ENCODE measurements around the gene GRIK3.

Gene GRIK3

DNA sequence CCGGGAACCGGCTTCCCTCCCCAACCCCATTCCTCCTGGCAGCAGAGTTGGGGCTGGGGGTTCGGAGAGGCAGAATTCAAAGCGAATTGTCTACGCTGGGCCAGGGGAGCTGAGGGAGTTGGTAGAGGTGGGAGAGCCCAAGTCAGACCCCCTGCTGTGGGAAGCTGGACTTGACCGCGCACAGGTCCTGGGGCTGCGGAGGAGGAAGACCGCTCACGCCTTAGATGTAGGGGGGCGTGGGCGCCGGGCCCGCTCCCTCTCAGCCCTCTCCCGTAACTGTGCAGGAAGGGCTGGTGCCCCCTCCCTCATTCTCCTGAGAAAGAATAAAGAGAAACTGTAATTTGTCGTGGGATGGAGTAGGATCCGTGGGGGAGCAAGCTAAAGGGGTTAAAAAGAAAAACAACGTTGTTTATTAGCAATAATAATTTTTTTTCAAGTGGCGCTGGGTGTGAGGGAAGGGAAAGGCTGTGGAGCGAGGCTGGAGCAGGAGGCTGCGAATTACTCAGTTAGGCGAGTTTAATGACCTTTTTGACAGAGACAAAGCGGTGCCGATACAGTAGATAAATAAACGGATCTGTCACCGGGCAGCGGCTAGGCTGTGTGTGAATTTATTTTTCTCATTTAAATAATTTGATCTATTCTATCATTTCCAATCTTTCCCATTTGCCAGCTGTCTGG is 838 bp upstream of the GRIK3 start:
- no peaks in the 10 kb centered on the region for H3K79me2 ChIP-seq (ENCODE audit: control insufficient read depth, insufficient read depth, low read length, unreplicated experiment)
- no peak overlapping the region for H2AFZ ChIP-seq (ENCODE audit: low read length, unreplicated experiment)
- H3K36me3 ChIP-seq (ENCODE audit: insufficient read depth, low read length) = no peaks in the 10 kb centered on the region
- no peak overlapping the region for H3K4me3 ChIP-seq (ENCODE audit: low read depth, low read length)
- no peak overlapping the region for H3K27ac ChIP-seq (ENCODE audit: low read depth, low read length)
- H3K4me1 ChIP-seq (ENCODE audit: control insufficient read depth, insufficient read depth, low read length, unreplicated experiment) = no peaks in the 10 kb centered on the region
- peaks cover 85% of the 10 kb centered on the region for H3K27me3 ChIP-seq (ENCODE audit: insufficient read depth, low read length)

DNA sequence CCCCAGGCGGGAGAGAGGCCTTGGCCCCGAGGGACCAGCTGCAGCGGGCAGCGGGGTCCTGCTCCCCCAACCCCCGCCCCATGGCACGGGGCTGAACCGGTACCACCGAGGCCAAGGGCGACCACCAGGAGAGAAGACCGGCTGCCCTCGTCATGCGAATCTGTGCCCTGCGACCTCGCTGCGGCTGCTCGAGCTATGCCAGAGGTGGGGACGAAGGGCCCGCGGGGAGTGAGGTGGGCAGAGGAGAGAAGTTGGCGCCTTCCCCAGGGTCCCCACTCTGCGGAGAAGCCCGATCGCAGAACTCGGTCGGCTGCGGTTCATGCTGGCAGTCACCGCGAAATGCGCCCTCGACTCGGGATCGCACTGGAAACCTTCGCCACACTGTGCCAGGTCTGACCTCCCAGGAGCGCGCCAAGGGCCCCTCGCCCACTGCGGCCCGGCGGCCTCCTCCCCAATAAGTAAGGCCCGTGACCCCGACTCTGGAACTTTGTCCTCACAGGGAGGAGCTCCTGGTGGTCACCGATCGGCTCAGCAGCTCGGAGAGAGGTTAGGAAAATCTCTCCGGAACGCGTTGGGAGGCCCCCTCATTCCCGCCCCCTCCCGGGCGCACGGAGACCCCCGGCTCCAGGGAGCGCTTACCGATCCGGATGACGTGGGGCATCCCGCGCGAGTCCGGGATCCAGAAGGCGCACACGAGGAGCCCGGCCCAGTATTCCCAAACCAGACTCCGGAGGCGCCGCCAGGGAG is 787 bp downstream of the GRIK3 start:
- H3K27me3 ChIP-seq (ENCODE audit: insufficient read depth, low read length) = peaks cover 86% of the 10 kb centered on the region
- no peak overlapping the region for H3K4me3 ChIP-seq (ENCODE audit: low read depth, low read length)
- H3K4me1 ChIP-seq (ENCODE audit: control insufficient read depth, insufficient read depth, low read length, unreplicated experiment) = no peaks in the 10 kb centered on the region
- H3K79me2 ChIP-seq (ENCODE audit: control insufficient read depth, insufficient read depth, low read length, unreplicated experiment) = no peaks in the 10 kb centered on the region
- H3K27ac ChIP-seq (ENCODE audit: low read depth, low read length) = no peak overlapping the region
- H3K36me3 ChIP-seq (ENCODE audit: insufficient read depth, low read length) = no peaks in the 10 kb centered on the region
- H2AFZ ChIP-seq (ENCODE audit: low read length, unreplicated experiment) = no peak overlapping the region

DNA sequence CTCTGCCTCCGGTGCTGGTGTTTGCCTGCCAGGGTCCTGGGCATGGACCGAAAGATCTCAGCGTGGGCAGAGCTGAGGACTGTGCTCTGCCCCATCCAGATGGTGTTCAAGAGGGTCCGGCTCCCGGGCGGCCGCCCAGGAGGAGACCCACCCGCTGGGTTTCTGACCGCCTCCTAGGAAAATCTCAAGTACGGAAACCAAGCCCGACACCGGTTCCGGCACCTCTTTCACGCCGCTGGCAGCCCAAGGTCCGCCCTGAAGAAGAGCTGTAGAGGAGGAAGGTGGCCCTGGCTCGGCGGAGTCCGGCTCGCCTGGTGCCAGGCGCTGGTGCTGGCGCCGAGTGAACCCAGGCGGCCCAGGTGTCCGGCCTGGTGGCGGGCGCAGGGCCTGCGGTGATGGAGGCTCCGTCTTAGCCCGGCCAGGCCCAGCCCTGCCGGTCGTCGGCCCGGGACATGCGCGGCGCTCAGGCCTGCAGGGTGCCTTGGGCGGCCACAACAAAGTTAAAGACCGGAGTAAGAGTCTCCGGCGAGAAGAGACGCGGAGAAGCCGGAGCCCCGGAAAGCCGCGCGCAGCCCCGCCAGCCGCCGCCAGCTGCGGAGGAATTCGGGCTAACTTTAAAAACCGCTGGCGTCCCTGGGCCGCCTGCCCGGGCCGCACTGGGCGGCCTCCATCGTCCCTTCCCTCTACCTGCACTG is 1.5 kb downstream of the GRIK3 start:
- Histone ChIP-seq H3K36me3 (ENCODE audit: insufficient read depth, low read length) (no peaks in the 10 kb centered on the region), H3K79me2 (ENCODE audit: control insufficient read depth, insufficient read depth, low read length, unreplicated experiment) (no peaks in the 10 kb centered on the region), H2AFZ (ENCODE audit: low read length, unreplicated experiment) (no peak overlapping the region), H3K4me1 (ENCODE audit: control insufficient read depth, insufficient read depth, low read length, unreplicated experiment) (no peaks in the 10 kb centered on the region), H3K4me3 (ENCODE audit: low read depth, low read length) (no peak overlapping the region), H3K27ac (ENCODE audit: low read depth, low read length) (no peak overlapping the region), H3K27me3 (ENCODE audit: insufficient read depth, low read length) (peaks cover 79% of the 10 kb centered on the region)

DNA sequence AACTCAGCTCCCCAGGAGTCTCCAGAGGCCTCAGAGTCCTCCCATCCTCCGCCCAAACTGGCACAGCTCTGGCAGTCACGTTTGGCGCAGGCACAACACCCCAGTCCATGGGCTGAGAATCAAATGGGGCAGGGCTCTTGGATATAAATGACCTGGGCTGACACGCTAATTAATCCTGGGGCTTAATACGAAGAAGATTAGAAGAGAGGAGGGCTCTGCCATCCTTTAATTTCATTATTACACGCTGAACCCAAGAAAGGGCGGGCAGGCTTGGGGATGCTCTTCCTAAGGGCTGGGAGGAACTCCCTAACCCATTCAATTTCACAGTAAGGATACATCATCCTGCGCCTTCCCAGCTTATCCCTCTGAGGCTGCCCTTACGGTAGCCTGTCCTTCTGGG is 2.4 kb downstream of the GRIK3 start:
- Histone ChIP-seq H2AFZ (ENCODE audit: low read length, unreplicated experiment) (no peak overlapping the region), H3K4me3 (ENCODE audit: low read depth, low read length) (no peak overlapping the region), H3K79me2 (ENCODE audit: control insufficient read depth, insufficient read depth, low read length, unreplicated experiment) (no peaks in the 10 kb centered on the region), H3K27me3 (ENCODE audit: insufficient read depth, low read length) (peaks cover 70% of the 10 kb centered on the region), H3K27ac (ENCODE audit: low read depth, low read length) (no peak overlapping the region), H3K4me1 (ENCODE audit: control insufficient read depth, insufficient read depth, low read length, unreplicated experiment) (no peaks in the 10 kb centered on the region), H3K36me3 (ENCODE audit: insufficient read depth, low read length) (no peaks in the 10 kb centered on the region)

DNA sequence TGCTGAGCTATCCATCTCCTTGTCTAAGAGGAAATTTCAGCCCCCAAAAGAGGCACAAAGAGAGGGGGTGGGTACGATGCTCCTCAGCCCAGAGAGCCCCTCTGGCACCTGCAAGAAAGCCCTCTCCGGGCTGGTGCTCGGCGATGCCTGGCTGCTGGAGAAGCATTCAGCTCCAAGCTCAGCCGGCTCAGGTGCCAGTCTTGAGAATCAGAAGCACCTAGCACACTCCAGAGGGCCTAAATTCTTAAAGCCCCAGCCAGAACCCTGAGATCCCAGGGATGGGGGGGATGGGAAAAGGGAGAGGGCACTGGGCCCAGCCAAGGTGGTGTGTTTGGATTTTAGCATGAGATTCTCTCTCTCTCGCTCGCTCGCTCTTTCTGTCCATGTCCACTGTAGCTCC is 2.9 kb downstream of the GRIK3 start:
- Histone ChIP-seq H3K79me2 (ENCODE audit: control insufficient read depth, insufficient read depth, low read length, unreplicated experiment) (no peaks in the 10 kb centered on the region), H3K27me3 (ENCODE audit: insufficient read depth, low read length) (peaks cover 65% of the 10 kb centered on the region), H3K4me3 (ENCODE audit: low read depth, low read length) (no peak overlapping the region), H2AFZ (ENCODE audit: low read length, unreplicated experiment) (no peak overlapping the region), H3K36me3 (ENCODE audit: insufficient read depth, low read length) (no peaks in the 10 kb centered on the region), H3K4me1 (ENCODE audit: control insufficient read depth, insufficient read depth, low read length, unreplicated experiment) (no peaks in the 10 kb centered on the region), H3K27ac (ENCODE audit: low read depth, low read length) (no peak overlapping the region)

DNA sequence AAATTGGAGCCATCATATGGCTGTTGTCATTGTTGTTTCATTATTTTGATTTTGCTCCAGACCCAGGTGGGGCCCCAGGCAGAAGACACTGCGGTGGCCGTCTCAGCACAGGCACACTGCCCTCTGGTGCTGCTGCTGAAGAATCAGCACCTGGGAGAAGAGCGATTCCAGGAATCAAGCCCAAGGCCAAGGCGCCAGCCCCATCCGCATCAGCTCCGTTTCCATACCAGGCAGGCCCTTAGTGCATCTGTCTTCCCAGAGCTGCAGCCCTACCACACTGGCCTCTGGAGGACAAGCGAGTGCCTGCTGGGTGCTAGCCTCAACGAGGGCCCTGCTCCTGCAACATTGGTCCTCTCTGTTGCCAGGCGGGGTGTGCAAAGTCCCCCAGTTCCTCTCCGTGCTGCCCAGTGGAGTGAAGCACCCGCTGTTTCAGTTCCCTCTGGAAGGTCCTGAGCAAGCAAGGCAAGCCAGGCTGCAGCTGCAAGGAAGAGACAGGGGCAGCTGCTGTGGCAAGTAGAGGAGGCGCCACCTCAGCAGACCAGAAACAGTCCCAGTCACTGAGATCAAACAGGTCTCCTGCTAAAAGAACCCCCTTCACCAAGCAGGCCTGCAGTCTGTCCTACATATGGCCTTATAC is 5.2 kb downstream of the GRIK3 start:
- H2AFZ ChIP-seq (ENCODE audit: low read length, unreplicated experiment) = no peak overlapping the region
- no peaks in the 10 kb centered on the region for H3K4me1 ChIP-seq (ENCODE audit: control insufficient read depth, insufficient read depth, low read length, unreplicated experiment)
- H3K27me3 ChIP-seq (ENCODE audit: insufficient read depth, low read length) = peaks cover 43% of the 10 kb centered on the region
- no peak overlapping the region for H3K4me3 ChIP-seq (ENCODE audit: low read depth, low read length)
- H3K36me3 ChIP-seq (ENCODE audit: insufficient read depth, low read length) = no peaks in the 10 kb centered on the region
- H3K27ac ChIP-seq (ENCODE audit: low read depth, low read length) = no peak overlapping the region
- H3K79me2 ChIP-seq (ENCODE audit: control insufficient read depth, insufficient read depth, low read length, unreplicated experiment) = no peaks in the 10 kb centered on the region

DNA sequence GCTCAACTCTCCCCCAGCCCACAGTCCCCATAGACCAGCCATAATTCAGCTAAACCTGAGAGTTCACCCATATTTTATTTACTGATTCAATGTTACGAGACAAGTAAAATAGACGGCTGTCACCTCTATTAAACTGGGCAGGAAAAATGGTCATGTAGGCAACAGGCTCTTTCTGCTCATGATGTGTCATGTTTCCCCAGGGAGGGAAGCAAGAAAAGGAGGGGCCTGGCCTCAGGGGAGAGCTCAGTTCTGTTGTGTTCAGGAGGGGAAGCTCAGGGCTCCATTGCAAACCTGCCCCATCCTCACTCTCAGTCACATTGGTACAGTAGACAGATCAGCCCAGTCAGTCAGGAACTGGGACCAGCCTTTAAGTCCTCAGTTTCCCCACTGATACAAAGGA is 12.8 kb downstream of the GRIK3 start:
- no peak overlapping the region for H2AFZ ChIP-seq (ENCODE audit: low read length, unreplicated experiment)
- no peaks in the 10 kb centered on the region for H3K79me2 ChIP-seq (ENCODE audit: control insufficient read depth, insufficient read depth, low read length, unreplicated experiment)
- H3K4me3 ChIP-seq (ENCODE audit: low read depth, low read length) = no peak overlapping the region
- H3K27ac ChIP-seq (ENCODE audit: low read depth, low read length) = no peak overlapping the region
- H3K36me3 ChIP-seq (ENCODE audit: insufficient read depth, low read length) = no peaks in the 10 kb centered on the region
- no peaks in the 10 kb centered on the region; the same call in 1 of the 2 replicates for H3K27me3 ChIP-seq (ENCODE audit: insufficient read depth, low read length)
- no peaks in the 10 kb centered on the region for H3K4me1 ChIP-seq (ENCODE audit: control insufficient read depth, insufficient read depth, low read length, unreplicated experiment)

DNA sequence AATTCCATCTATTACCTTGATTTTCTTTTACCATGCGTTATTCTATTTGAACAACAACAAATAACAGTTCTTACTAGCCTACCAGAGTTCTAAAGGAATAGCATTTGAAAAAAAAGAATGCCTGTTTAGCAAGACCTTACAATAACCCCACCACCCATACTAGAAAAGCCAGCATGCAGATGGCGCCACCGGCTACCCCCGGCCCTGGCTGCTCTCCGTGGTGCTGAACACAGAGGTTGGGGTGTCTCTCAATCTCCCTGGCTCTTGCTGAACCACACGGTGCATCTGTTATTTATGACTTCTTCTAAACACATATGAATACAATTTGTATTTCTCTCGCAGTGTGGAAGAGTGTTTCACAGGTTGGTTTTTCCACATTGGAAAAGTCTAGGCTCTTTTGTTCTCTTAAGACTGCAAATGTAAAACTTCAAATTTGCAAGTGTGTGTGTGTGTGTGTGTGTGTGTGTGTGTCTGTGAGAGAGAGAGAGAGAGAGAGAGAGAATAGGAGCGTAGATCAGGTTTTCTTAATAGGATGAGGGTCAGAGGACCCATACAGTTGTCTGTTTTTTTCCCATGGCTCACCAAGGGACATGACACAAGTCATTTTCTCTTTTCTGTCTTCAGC is 13.6 kb downstream of the GRIK3 start:
- H3K27me3 ChIP-seq (ENCODE audit: insufficient read depth, low read length) = no peaks in the 10 kb centered on the region
- no peaks in the 10 kb centered on the region for H3K36me3 ChIP-seq (ENCODE audit: insufficient read depth, low read length)
- no peak overlapping the region for H3K27ac ChIP-seq (ENCODE audit: low read depth, low read length)
- H3K79me2 ChIP-seq (ENCODE audit: control insufficient read depth, insufficient read depth, low read length, unreplicated experiment) = no peaks in the 10 kb centered on the region
- H3K4me1 ChIP-seq (ENCODE audit: control insufficient read depth, insufficient read depth, low read length, unreplicated experiment) = no peaks in the 10 kb centered on the region
- no peak overlapping the region for H2AFZ ChIP-seq (ENCODE audit: low read length, unreplicated experiment)
- H3K4me3 ChIP-seq (ENCODE audit: low read depth, low read length) = no peak overlapping the region

DNA sequence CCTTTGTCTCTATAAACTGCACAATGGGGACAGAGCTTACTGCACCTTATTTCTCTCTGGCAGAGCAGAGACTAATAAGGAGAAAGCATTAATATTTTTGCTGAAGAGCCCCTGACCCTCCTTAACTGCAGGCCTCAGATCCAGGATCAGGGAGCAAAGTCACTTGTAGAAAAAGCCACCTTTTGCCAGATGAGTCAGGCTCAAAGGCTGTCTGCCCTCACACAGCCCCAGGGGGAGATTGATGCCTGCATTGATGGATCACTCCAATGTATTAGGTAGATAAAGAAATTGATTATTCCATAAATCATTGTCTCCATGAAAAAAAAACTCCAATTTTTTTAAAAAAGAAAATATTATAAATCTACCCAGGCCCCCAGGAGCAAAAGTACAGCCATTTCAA is 15.8 kb downstream of the GRIK3 start:
- Histone ChIP-seq H3K27ac (ENCODE audit: low read depth, low read length) (no peak overlapping the region), H3K79me2 (ENCODE audit: control insufficient read depth, insufficient read depth, low read length, unreplicated experiment) (no peaks in the 10 kb centered on the region), H3K4me3 (ENCODE audit: low read depth, low read length) (no peak overlapping the region), H3K4me1 (ENCODE audit: control insufficient read depth, insufficient read depth, low read length, unreplicated experiment) (no peaks in the 10 kb centered on the region), H3K27me3 (ENCODE audit: insufficient read depth, low read length) (no peaks in the 10 kb centered on the region), H2AFZ (ENCODE audit: low read length, unreplicated experiment) (no peak overlapping the region), H3K36me3 (ENCODE audit: insufficient read depth, low read length) (no peaks in the 10 kb centered on the region)

DNA sequence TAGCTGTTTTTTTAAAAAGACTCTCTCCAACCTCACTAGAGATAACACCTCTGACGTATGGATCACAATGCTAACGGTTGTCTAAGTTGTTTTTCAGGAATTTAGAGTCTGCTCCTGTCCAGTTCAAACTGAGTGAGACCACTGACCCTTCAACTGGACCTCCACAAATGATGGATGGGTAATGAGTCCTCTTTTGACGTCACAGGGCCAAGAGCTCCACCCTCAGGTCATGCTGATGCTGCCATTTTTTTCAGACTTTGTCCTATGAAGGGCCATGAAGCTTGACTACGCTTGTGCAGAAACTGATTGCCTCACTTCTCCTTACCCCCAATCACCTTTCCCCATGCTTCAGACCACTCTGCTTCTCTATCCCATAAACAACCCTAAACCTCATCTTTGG is 16.6 kb downstream of the GRIK3 start:
- H3K79me2 ChIP-seq (ENCODE audit: control insufficient read depth, insufficient read depth, low read length, unreplicated experiment) = no peaks in the 10 kb centered on the region
- H3K27ac ChIP-seq (ENCODE audit: low read depth, low read length) = no peak overlapping the region
- no peaks in the 10 kb centered on the region for H3K4me1 ChIP-seq (ENCODE audit: control insufficient read depth, insufficient read depth, low read length, unreplicated experiment)
- H3K27me3 ChIP-seq (ENCODE audit: insufficient read depth, low read length) = no peaks in the 10 kb centered on the region
- no peaks in the 10 kb centered on the region for H3K36me3 ChIP-seq (ENCODE audit: insufficient read depth, low read length)
- H3K4me3 ChIP-seq (ENCODE audit: low read depth, low read length) = no peak overlapping the region
- H2AFZ ChIP-seq (ENCODE audit: low read length, unreplicated experiment) = no peak overlapping the region
